Measurements from ENCODE around the gene NCAM2. TPM values are rescaled to one million over a fixed set of nuclear protein-coding genes. Genes with fewer than 3 reads are reported as not detected.
"Not testable (repeated sequence)": the region's sequence is repeated elsewhere in the genome, so short reads cannot be mapped to it uniquely, and the experiment has no call there.

NCAM2 gene
- polyA plus RNA-seq, 3 donors: 5.7 to 9.8 (median 5.9) TPM

GRCh38 chr21:21297211-21297610 is 299.0 kb downstream of the NCAM2 start:
- no peak for DNase-seq

- DNase-seq: no peak
Observed at GRCh38 chr21:21301013-21301412, 302.8 kb downstream of the NCAM2 start.

- DNase-seq: no peak
Observed at GRCh38 chr21:21309510-21309909, 311.3 kb downstream of the NCAM2 start.

GRCh38 chr21:21324297-21324696 is 326.1 kb downstream of the NCAM2 start:
- no peak for DNase-seq

- no peak for DNase-seq
Observed at GRCh38 chr21:21332492-21332891, 334.3 kb downstream of the NCAM2 start.

- DNase-seq: no peak
Observed at GRCh38 chr21:21341041-21341440, 342.8 kb downstream of the NCAM2 start.

GRCh38 chr21:21345296-21345695 is 347.1 kb downstream of the NCAM2 start:
- no peak for DNase-seq

- DNase-seq: no peak
Observed at GRCh38 chr21:21345872-21346271, 347.7 kb downstream of the NCAM2 start.

- no peak for DNase-seq
Observed at GRCh38 chr21:21366277-21366676, 368.1 kb downstream of the NCAM2 start.

- DNase-seq: no peak
Observed at GRCh38 chr21:21367583-21367982, 369.4 kb downstream of the NCAM2 start.

- DNase-seq: no peak
Observed at GRCh38 chr21:21373969-21374368, 375.8 kb downstream of the NCAM2 start.

- DNase-seq: no peak
Observed at GRCh38 chr21:21383126-21383525, 384.9 kb downstream of the NCAM2 start.

- DNase-seq: no peak
Observed at GRCh38 chr21:21384977-21385376, 386.8 kb downstream of the NCAM2 start.

GRCh38 chr21:21385404-21385803 is 387.2 kb downstream of the NCAM2 start:
- no peak for DNase-seq

GRCh38 chr21:21387916-21388315 is 389.7 kb downstream of the NCAM2 start:
- no peak for DNase-seq

- no peak for DNase-seq
Observed at GRCh38 chr21:21394064-21394463, 395.9 kb downstream of the NCAM2 start.

- no peak for DNase-seq
Observed at GRCh38 chr21:21396424-21396823, 398.2 kb downstream of the NCAM2 start.

- DNase-seq: no peak
Observed at GRCh38 chr21:21397464-21397863, 399.3 kb downstream of the NCAM2 start.

GRCh38 chr21:21401444-21401843 is 403.2 kb downstream of the NCAM2 start:
- no peak for DNase-seq

- DNase-seq: not testable (repeated sequence)
Observed at GRCh38 chr21:21402187-21402586, 404.0 kb downstream of the NCAM2 start.

GRCh38 chr21:21404261-21404660 is 406.1 kb downstream of the NCAM2 start:
- DNase-seq: not testable (repeated sequence)

- DNase-seq: no peak
Observed at GRCh38 chr21:21406921-21407320, 408.7 kb downstream of the NCAM2 start.

- no peak for DNase-seq
Observed at GRCh38 chr21:21412096-21412495, 413.9 kb downstream of the NCAM2 start.

- no peak for DNase-seq
Observed at GRCh38 chr21:21415741-21416140, 417.5 kb downstream of the NCAM2 start.

- DNase-seq: no peak
Observed at GRCh38 chr21:21434944-21435343, 436.7 kb downstream of the NCAM2 start.
